NB4 (cell line): ENCODE data around the gene RXRA.

ENCODE experiments used
- DNase-seq: peaks from one replicate; pipeline ENCODE4 v3.0.0; 2010; ENCODE audit warnings: low read depth
- H3K4me3 ChIP-seq: one replicate; pipeline ENCODE4 v1.5.1; 2011; ENCODE audit warnings: mild to moderate bottlenecking, low read depth, low read length, moderate library complexity
- MYC ChIP-seq: IDR thresholded peaks from 2 replicates; pipeline ENCODE4 v1.6.1; 2011; ENCODE audit warnings: low read depth, low read length
- POLR2A ChIP-seq: IDR thresholded peaks from 2 replicates; pipeline ENCODE4 v1.6.1; 2011; ENCODE audit warnings: mild to moderate bottlenecking; ENCODE audit not compliant: insufficient read length; ENCODE audit errors: extremely low read depth
- TF ChIP-seq, protein P1 (sequence below): IDR thresholded peaks from one replicate; pipeline ENCODE4 v1.5.1; 2012; ENCODE audit warnings: low read depth, low read length
- TF ChIP-seq, protein P2 (sequence below): IDR thresholded peaks from 2 replicates; pipeline ENCODE4 v1.6.1; 2011; ENCODE audit warnings: low read depth, low read length

The RXRA gene

DNA sequence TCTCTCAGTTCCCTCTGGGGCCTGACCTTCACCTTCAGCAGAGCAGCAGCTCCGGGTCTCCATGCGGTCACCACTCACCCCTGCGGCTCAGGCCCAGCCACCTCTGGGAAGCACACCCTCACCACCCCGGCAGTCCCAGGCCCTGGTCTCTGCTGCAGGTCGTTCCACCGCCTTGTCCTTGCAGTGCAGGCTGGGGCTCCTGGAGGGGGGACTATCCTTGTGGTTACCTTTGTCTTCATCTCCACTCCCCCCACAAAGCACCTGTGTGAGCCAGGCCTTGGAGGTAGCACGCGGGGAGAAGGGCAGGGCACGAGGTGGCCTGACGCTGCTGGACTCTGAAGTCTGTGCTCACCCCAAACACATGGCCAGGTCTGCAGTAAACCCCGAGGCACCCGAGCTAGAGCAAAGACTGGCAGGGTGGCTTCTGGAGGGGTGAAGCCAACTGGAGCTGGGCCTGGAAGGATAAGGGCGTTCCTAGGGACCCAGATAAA, 33.2 kb upstream of the RXRA start:
- no peak for TF ChIP-seq MYC
- TF ChIP-seq, protein P1, sequence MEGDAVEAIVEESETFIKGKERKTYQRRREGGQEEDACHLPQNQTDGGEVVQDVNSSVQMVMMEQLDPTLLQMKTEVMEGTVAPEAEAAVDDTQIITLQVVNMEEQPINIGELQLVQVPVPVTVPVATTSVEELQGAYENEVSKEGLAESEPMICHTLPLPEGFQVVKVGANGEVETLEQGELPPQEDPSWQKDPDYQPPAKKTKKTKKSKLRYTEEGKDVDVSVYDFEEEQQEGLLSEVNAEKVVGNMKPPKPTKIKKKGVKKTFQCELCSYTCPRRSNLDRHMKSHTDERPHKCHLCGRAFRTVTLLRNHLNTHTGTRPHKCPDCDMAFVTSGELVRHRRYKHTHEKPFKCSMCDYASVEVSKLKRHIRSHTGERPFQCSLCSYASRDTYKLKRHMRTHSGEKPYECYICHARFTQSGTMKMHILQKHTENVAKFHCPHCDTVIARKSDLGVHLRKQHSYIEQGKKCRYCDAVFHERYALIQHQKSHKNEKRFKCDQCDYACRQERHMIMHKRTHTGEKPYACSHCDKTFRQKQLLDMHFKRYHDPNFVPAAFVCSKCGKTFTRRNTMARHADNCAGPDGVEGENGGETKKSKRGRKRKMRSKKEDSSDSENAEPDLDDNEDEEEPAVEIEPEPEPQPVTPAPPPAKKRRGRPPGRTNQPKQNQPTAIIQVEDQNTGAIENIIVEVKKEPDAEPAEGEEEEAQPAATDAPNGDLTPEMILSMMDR: no peak
- H3K4me3 ChIP-seq: no peak overlapping the region
- no peak for DNase-seq

DNA sequence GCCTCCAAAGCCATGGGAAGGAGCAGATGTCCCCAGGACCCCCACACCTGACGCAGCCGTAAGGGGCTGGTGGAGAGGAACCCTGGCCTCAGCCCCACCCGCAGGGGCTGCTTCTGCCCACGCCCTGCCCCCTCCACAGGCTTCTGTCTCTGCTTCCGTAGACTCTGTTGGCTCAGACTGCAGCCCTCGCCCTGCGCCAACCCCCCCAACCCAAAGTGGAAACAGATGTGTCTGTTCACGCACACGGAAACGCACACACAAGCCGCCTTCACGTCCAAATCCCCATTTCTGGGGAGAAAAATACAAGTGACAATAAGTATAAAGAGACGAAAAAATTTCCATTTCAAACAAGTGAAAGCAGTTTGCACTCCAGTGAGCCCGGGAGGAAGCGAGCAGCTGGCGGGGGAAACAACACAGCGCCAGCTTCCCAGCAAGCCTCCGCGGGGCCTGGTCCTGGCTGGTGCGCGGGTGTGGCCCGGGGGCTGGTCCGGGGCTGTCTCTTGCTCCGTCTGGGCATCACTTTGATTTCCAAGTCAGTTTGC, 32.6 kb upstream of the RXRA start:
- TF ChIP-seq, protein P1: no peak
- TF ChIP-seq, protein P2, sequence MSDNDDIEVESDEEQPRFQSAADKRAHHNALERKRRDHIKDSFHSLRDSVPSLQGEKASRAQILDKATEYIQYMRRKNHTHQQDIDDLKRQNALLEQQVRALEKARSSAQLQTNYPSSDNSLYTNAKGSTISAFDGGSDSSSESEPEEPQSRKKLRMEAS: no peak
- TF ChIP-seq MYC: no peak
- no peak for TF ChIP-seq POLR2A
- H3K4me3 ChIP-seq: no peak overlapping the region
- DNase-seq: no peak

DNA sequence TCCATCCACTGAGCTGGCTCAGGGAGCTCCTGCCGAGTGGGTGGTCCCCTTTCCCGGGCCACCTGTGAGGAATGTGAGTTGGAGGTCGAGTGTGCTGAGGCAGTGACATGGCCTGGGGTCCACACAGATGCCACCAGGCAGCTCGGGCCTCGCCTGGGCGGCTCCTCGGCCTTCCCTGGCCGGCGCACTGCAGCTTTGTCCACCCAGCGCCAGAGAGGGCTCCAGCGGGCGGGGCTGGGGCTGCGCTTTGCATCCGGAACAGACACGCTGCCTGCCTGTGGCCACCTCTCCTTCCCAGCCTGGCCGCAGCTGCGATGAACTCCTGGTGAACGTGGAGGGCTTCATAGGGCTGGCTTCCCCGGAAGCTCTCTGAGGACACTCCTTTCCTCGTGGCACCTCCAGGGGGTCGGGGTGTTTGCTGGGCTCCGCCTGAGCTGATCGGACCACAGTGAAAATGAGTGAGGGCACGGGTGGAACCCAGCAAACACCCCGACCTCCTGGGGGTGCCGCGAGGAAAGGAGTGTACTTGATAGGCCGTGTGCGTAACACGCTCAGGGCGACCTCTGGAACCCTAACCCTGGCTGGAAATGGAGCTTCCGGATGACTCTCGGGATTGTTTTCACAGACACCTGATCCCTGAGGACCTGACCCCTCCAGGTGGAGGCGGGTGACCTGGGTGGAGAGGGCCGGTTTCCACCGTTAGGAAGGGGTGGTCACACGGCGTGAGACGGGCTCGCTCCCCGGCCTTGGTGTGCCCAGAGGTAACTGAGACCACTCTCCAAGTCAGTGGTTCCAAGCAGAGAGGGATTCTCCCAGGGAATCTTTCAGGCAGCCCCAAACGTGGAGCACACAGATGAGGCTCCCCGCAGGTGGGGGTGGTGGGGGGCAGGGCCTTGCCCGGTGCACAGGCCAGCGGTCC, 31.8 kb upstream of the RXRA start:
- TF ChIP-seq MYC (no peak), POLR2A (no peak)
- TF ChIP-seq, protein P2: no peak
- TF ChIP-seq, protein P1: no peak

DNA sequence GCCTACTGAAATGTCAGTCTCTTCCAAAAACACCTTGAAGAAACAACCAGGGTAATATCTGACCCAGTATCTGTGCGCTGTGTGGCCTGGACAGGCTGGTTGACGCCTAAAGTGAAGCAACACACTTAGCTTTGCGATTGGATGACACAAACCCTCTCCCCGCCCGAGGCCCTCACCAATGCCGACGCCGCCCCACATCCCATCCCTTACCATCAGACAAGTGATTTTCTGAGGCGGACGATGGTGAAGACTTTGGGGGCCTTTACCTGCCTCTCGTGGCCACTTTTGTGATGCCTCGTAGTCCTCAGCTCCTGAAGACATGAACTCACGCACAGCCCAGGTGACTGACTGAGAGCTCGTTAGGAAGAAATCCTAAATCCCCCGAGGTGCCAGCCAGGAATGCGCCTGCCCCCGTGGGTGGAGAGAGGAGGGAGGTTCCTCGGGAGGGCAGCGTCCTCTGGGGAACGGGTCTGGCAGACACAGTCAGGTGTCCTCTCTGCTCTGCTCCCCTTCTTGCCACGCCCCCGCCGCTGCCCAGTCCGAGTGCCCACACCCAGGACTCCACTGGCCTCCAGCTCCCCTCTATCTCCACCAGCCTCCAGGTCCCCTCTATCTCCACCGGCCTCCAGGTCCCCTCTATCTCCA, 31.0 kb upstream of the RXRA start:
- no peak for TF ChIP-seq POLR2A
- no peak for TF ChIP-seq MYC
- TF ChIP-seq, protein P2: no peak
- TF ChIP-seq, protein P1: no peak
- no peak for DNase-seq

More for the DNA sequence above, 31.8 kb upstream of the RXRA start:
- no peak for DNase-seq
- H3K4me3 ChIP-seq: no peak overlapping the region

DNA sequence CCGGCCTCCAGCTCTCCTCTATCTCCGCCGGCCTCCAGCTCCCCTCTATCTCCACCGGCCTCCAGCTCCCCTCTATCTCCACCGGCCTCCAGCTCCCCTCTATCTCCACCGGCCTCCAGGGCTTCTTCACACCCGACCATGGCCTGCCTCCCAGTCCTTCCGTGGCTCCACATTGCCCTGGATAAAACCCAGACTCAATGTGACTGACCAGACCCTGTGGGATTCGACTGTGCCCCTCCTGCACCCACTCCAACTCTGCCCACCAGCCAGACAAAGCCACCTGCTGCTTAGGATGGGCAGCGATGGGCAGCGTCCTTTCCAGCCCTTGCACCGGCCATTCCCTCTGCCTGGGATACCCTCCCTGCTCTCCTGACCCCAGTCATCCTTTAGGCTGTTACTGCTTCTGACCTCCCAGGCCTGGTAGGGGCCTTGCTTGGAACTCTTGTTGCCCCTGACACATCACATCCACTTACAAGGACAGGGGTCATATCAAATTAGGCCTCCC, 30.5 kb upstream of the RXRA start:
- DNase-seq: no peak
- TF ChIP-seq, protein P2: no peak
- TF ChIP-seq, protein P1: no peak
- no peak for TF ChIP-seq POLR2A
- no peak for TF ChIP-seq MYC
- no peak overlapping the region for H3K4me3 ChIP-seq

More for the DNA sequence above, 31.0 kb upstream of the RXRA start:
- no peak overlapping the region for H3K4me3 ChIP-seq
